Measurements from ENCODE around the gene DISC1. TPM values are rescaled to one million over a fixed set of nuclear protein-coding genes. Genes with fewer than 3 reads are reported as not detected.

Gene DISC1
- total RNA-seq, 2 donors from 2014 or later, result 2.3 to 7.0 TPM

GRCh38 chr1:231950331-231951128, 323.9 kb downstream of the DISC1 start:
- H3K4me1 ChIP-seq, result no peaks in the 10 kb centered on the region
- no peaks in the 10 kb centered on the region for H3K27me3 ChIP-seq
- no peak for DNase-seq
- intact Hi-C loops (cut with DNase I), result no loop called here
- ATAC-seq, result no peak
- H3K9me3 ChIP-seq, result no peaks in the 10 kb centered on the region
- no peak overlapping the region for H3K4me3 ChIP-seq
- WGBS, 2 donors, result 49 to 57% methylated on average over 6 of the region's 6 CpGs
- TF ChIP-seq CTCF (IDR thresholded peaks at IDR 0.05) (no peak), POLR2A (IDR thresholded peaks at IDR 0.05) (no peak)
- H3K27ac ChIP-seq, result no peak overlapping the region
- H3K36me3 ChIP-seq (replicated peaks in 1 of 2; ENCODE audit: insufficient read depth in 1 of 2, low read depth in 2 of 2), result no peaks in the 10 kb centered on the region

GRCh38 chr1:231951374-231951773, 324.8 kb downstream of the DISC1 start:
- intact Hi-C loops (cut with DNase I), result no loop called here
- DNase-seq, result no peak
- no peak for ATAC-seq
- Histone ChIP-seq H3K36me3 (replicated peaks in 1 of 2; ENCODE audit: insufficient read depth in 1 of 2, low read depth in 2 of 2) (no peaks in the 10 kb centered on the region), H3K9me3 (no peaks in the 10 kb centered on the region), H3K4me3 (no peak overlapping the region), H3K4me1 (no peaks in the 10 kb centered on the region), H3K27ac (no peak overlapping the region), H3K27me3 (no peaks in the 10 kb centered on the region)
- TF ChIP-seq CTCF (IDR thresholded peaks at IDR 0.05) (no peak), POLR2A (IDR thresholded peaks at IDR 0.05) (no peak)
- WGBS, 2 donors, result 78 to 83% methylated on average over 3 of the region's 3 CpGs

GRCh38 chr1:231952154-231952553, 325.6 kb downstream of the DISC1 start:
- DNase-seq, result no peak
- Histone ChIP-seq H3K36me3 (replicated peaks in 1 of 2; ENCODE audit: insufficient read depth in 1 of 2, low read depth in 2 of 2) (no peaks in the 10 kb centered on the region), H3K9me3 (no peaks in the 10 kb centered on the region), H3K27ac (no peak overlapping the region), H3K4me1 (no peaks in the 10 kb centered on the region), H3K27me3 (no peaks in the 10 kb centered on the region), H3K4me3 (no peak overlapping the region)
- ATAC-seq, result no peak
- intact Hi-C loops (cut with DNase I), result no loop called here
- WGBS, 2 donors, result 21 to 46% methylated on average over 1 of the region's 1 CpG
- no peak for TF ChIP-seq POLR2A (IDR thresholded peaks at IDR 0.05)
- TF ChIP-seq CTCF (IDR thresholded peaks at IDR 0.05), result no peak

- WGBS, 2 donors, result 75% methylated on average over 6 of the region's 6 CpGs
Observed at GRCh38 chr1:231953660-231954059, 327.1 kb downstream of the DISC1 start.

More at GRCh38 chr1:231953660-231954059, 327.1 kb downstream of the DISC1 start:
- H3K27me3 ChIP-seq, result no peaks in the 10 kb centered on the region
- ATAC-seq (no peak), DNase-seq (no peak)
- intact Hi-C loops (cut with DNase I), result no loop called here
- H3K4me3 ChIP-seq, result no peak overlapping the region
- no peak for TF ChIP-seq CTCF (IDR thresholded peaks at IDR 0.05)
- no peak for TF ChIP-seq POLR2A (IDR thresholded peaks at IDR 0.05)
- no peaks in the 10 kb centered on the region for H3K4me1 ChIP-seq
- H3K9me3 ChIP-seq, result no peaks in the 10 kb centered on the region
- H3K36me3 ChIP-seq (replicated peaks in 1 of 2; ENCODE audit: insufficient read depth in 1 of 2, low read depth in 2 of 2), result no peaks in the 10 kb centered on the region
- H3K27ac ChIP-seq, result no peak overlapping the region
